GM23338 (cell line): Measurements from ENCODE around the gene ZNF831. TPM values are rescaled to one million over a fixed set of nuclear protein-coding genes. Genes with fewer than 3 reads are reported as not detected.

Source experiments
- ATAC-seq: fragments of 200-7000 bp; cut with Tn5 transposase; 3 replicates; pipeline ENCODE4 v1.9.1; 2020
- DNase-seq: peaks from one replicate; pipeline ENCODE4 v3.0.0-alpha.2; 2015; ENCODE audit warnings: low spot score
- H2AFZ ChIP-seq: fragments of 200-600 bp; sonication (generic); 2 replicates; pipeline ENCODE4 v1.8.0; 2016; ENCODE audit warnings: antibody characterized with exemption, mild to moderate bottlenecking, moderate library complexity
- H3F3A ChIP-seq: fragments of 200-600 bp; sonication (generic); replicated peaks from 2 replicates; pipeline ENCODE4 v1.8.0; 2017; ENCODE audit warnings: antibody characterized with exemption, mixed run types, low read depth
- H3K27ac ChIP-seq: fragments of 200-600 bp; sonication (generic); 2 replicates; pipeline ENCODE4 v1.6.1; 2016; ENCODE audit warnings: low read depth
- H3K27me3 ChIP-seq: fragments of 200-600 bp; sonication (generic); 2 replicates; pipeline ENCODE4 v1.8.0; 2016; ENCODE audit warnings: mild to moderate bottlenecking, mixed run types, moderate library complexity; ENCODE audit not compliant: insufficient read depth
- H3K36me3 ChIP-seq: fragments of 200-600 bp; sonication (generic); 2 replicates; pipeline ENCODE4 v1.8.0; 2016; ENCODE audit warnings: mild to moderate bottlenecking; ENCODE audit not compliant: insufficient read depth
- H3K4me1 ChIP-seq: fragments of 200-600 bp; sonication (generic); 2 replicates; pipeline ENCODE4 v1.8.0; 2016; ENCODE audit warnings: mild to moderate bottlenecking, moderate library complexity; ENCODE audit not compliant: insufficient read depth
- H3K4me2 ChIP-seq: fragments of 200-600 bp; sonication (generic); 2 replicates; pipeline ENCODE4 v1.7.1; 2017; ENCODE audit warnings: mixed run types
- H3K4me3 ChIP-seq: fragments of 200-600 bp; sonication (generic); 2 replicates; pipeline ENCODE4 v1.6.1; 2016; ENCODE audit warnings: mixed run types
- H3K79me2 ChIP-seq: fragments of 200-600 bp; sonication (generic); replicated peaks from 2 replicates; pipeline ENCODE4 v1.8.0; 2017; ENCODE audit warnings: mild to moderate bottlenecking; ENCODE audit not compliant: insufficient read depth
- H3K9me2 ChIP-seq: fragments of 200-600 bp; sonication (generic); 2 replicates; pipeline ENCODE4 v1.8.0; 2017; ENCODE audit not compliant: insufficient read depth
- H4K20me1 ChIP-seq: fragments of 200-600 bp; sonication (generic); replicated peaks from 2 replicates; pipeline ENCODE4 v1.8.0; 2017; ENCODE audit warnings: mild to moderate bottlenecking; ENCODE audit not compliant: insufficient read depth
- H3K27ac Mint-ChIP-seq: 2 replicates; pipeline ENCODE4 v1.8.0; 2020; ENCODE audit warnings: inconsistent platforms, mild to moderate bottlenecking, moderate library complexity, mixed read lengths
- H3K27me3 Mint-ChIP-seq: 3 replicates; pipeline ENCODE4 v1.8.0; 2022; ENCODE audit warnings: low read depth, mild to moderate bottlenecking, moderate library complexity, mixed read lengths, inconsistent platforms; ENCODE audit not compliant: insufficient read depth, poor library complexity
- H3K36me3 Mint-ChIP-seq: 3 replicates; pipeline ENCODE4 v1.8.0; 2021; ENCODE audit warnings: low read depth, mild to moderate bottlenecking, inconsistent platforms, moderate library complexity, mixed read lengths
- H3K4me1 Mint-ChIP-seq: 3 replicates; pipeline ENCODE4 v1.8.0; 2020; ENCODE audit warnings: mild to moderate bottlenecking, inconsistent platforms, mixed read lengths
- H3K4me3 Mint-ChIP-seq: 3 replicates; pipeline ENCODE4 v1.8.0; 2021; ENCODE audit warnings: moderate library complexity, mild to moderate bottlenecking, inconsistent platforms, mixed read lengths
- H3K9me3 Mint-ChIP-seq: 3 replicates; pipeline ENCODE4 v1.8.0; 2020; ENCODE audit warnings: moderate library complexity, mild to moderate bottlenecking, inconsistent platforms, mixed read lengths
- CREB1 ChIP-seq: fragments of 250-450 bp; sonication (Bioruptor Pico); IDR thresholded peaks from 2 replicates; pipeline ENCODE4 v1.5.0; 2020; ENCODE audit warnings: low read depth, mild to moderate bottlenecking, moderate library complexity
- CTCF ChIP-seq, 2 experiments: fragments of 200-600 bp in 1 of 2; sonication (generic) in 1 of 2; conservative IDR thresholded peaks; 2 replicates each; pipeline versions ENCODE4 v1.5.1 to v1.6.1; 2016 to 2017; ENCODE audit warnings: antibody characterized with exemption in 2 of 2, low read depth in 2 of 2, mild to moderate bottlenecking in 2 of 2, moderate library complexity in 1 of 2
- ETS1 ChIP-seq: IDR thresholded peaks from 2 replicates; pipeline ENCODE4 v1.6.1; 2016; ENCODE audit warnings: antibody characterized with exemption
- EZH2 ChIP-seq: fragments of 200-600 bp; sonication (generic); IDR thresholded peaks from one replicate; pipeline ENCODE4 v1.8.0; 2017; ENCODE audit warnings: antibody characterized with exemption, mild to moderate bottlenecking, low read depth; ENCODE audit not compliant: unreplicated experiment
- EZH2phosphoT487 ChIP-seq: fragments of 200-600 bp; sonication (generic); IDR thresholded peaks from one replicate; pipeline ENCODE4 v1.8.1; 2018; ENCODE audit warnings: antibody characterized with exemption; ENCODE audit not compliant: unreplicated experiment
- JUNB ChIP-seq: IDR thresholded peaks from one replicate; pipeline ENCODE4 v1.6.1; 2016; ENCODE audit warnings: antibody characterized with exemption; ENCODE audit not compliant: unreplicated experiment
- NANOG ChIP-seq: IDR thresholded peaks from 2 replicates; pipeline ENCODE4 v1.6.1; 2016; ENCODE audit warnings: antibody characterized with exemption, borderline replicate concordance
- POLR2AphosphoS5 ChIP-seq: IDR thresholded peaks from 2 replicates; pipeline ENCODE4 v1.6.1; 2016; ENCODE audit warnings: antibody characterized with exemption, low read depth
- STAT1 ChIP-seq: IDR thresholded peaks from one replicate; pipeline ENCODE4 v1.6.1; 2016; ENCODE audit warnings: antibody characterized with exemption; ENCODE audit not compliant: unreplicated experiment
- ZNF114 ChIP-seq: fragments of 250-450 bp; sonication (Bioruptor Pico); IDR thresholded peaks from 2 replicates; pipeline ENCODE4 v1.5.0; 2020; ENCODE audit warnings: mild to moderate bottlenecking, moderate library complexity
- ZNF331 ChIP-seq: fragments of 250-450 bp; sonication (Bioruptor Pico); IDR thresholded peaks from 2 replicates; pipeline ENCODE4 v1.5.0; 2020; ENCODE audit warnings: low read depth, mild to moderate bottlenecking, moderate library complexity
- ZNF462 ChIP-seq: fragments of 250-450 bp; sonication (Bioruptor Pico); IDR thresholded peaks from 2 replicates; pipeline ENCODE4 v1.5.0; 2020; ENCODE audit warnings: mild to moderate bottlenecking, moderate library complexity
- polyA plus RNA-seq: library from polyadenylated mRNA; unstranded; fragments of >200 nt; fragmentation: Nextera tagmentation; extraction: Ambion mirVana; gene quantifications from 2 replicates; pipeline ENCODE4 v1.2.1, GENCODE V29; 2016
- total RNA-seq: library from RNA; depleted of rRNA; stranded (reverse); fragments of >200 nt; shearing (Covaris generic); gene quantifications from 2 replicates; pipeline ENCODE4 v1.2.3, GENCODE V29; 2014
- TF ChIP-seq, protein P1 (sequence below): IDR thresholded peaks from one replicate; pipeline ENCODE4 v1.6.1; 2018; ENCODE audit warnings: antibody characterized with exemption; ENCODE audit not compliant: unreplicated experiment

ZNF831 gene
- total and polyA plus RNA-seq, 2 experiments from 2014 or later, result not detected

DNA sequence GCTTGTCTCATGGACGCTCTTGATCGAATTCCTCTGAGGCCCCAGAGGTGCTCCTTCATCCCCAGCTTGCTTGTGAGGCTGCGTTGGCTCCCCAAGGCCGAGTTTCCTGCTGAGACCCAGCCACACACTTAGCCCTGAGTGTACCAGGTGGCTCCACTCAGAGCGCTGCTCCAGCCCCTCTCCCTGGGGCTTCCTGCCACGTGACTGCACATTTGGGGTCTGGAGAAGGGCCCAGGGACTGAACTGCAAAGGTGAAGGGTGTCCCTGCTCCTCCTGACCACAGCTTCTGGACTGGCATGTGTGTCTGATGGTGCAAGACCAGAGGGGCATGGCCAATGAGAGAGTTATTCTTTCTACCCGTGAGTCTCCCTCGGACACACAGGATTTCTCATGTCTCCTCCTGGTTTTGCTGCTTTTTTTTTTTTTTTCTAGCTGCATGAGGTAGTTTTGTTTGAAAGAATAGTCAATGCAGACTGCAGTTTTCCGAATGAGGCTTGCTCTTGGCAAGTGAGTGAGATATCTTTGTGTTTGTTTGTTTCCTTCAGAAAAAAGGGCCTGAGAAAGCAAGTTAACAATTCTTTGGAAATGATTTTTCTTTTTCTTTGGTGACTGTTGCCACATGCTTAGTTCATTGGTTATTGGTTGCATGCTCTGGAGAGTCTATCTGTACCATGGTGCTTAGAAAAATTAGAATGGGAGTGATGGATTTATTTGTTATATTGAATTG, 3.1 kb upstream of the ZNF831 start:
- Histone ChIP-seq H3K27ac (no peak overlapping the region), H3K4me3 (no peak overlapping the region), H3K27me3 (no peaks in the 10 kb centered on the region), H3K4me2 (no peak overlapping the region), H2AFZ (no peak overlapping the region), H3K79me2 (no peaks in the 10 kb centered on the region), H3F3A (no peaks in the 10 kb centered on the region), H4K20me1 (no peaks in the 10 kb centered on the region), H3K9me2 (no peaks in the 10 kb centered on the region), H3K36me3 (no peaks in the 10 kb centered on the region), H3K4me1 (peaks cover 5% of the 10 kb centered on the region)
- H3K9me3 Mint-ChIP-seq, result no peaks in the 10 kb centered on the region
- no peaks in the 10 kb centered on the region for H3K36me3 Mint-ChIP-seq
- H3K27me3 Mint-ChIP-seq, result peaks cover 4% of the 10 kb centered on the region
- ATAC-seq (no peak), DNase-seq (no peak)
- H3K4me1 Mint-ChIP-seq, result peaks cover 13% of the 10 kb centered on the region
- no peak overlapping the region for H3K27ac Mint-ChIP-seq
- TF ChIP-seq ZNF114 (CRISPR knock-in tag) (no peak), POLR2AphosphoS5 (no peak), CREB1 (CRISPR knock-in tag) (no peak), JUNB (no peak), EZH2 (no peak), EZH2phosphoT487 (no peak), NANOG (no peak), ZNF462 (CRISPR knock-in tag) (no peak), ETS1 (no peak), ZNF331 (CRISPR knock-in tag) (no peak), CTCF (conservative IDR thresholded peaks at IDR 0.05; ENCODE audit: low read depth in 2 of 2) (no peak), STAT1 (no peak)
- TF ChIP-seq, protein P1, sequence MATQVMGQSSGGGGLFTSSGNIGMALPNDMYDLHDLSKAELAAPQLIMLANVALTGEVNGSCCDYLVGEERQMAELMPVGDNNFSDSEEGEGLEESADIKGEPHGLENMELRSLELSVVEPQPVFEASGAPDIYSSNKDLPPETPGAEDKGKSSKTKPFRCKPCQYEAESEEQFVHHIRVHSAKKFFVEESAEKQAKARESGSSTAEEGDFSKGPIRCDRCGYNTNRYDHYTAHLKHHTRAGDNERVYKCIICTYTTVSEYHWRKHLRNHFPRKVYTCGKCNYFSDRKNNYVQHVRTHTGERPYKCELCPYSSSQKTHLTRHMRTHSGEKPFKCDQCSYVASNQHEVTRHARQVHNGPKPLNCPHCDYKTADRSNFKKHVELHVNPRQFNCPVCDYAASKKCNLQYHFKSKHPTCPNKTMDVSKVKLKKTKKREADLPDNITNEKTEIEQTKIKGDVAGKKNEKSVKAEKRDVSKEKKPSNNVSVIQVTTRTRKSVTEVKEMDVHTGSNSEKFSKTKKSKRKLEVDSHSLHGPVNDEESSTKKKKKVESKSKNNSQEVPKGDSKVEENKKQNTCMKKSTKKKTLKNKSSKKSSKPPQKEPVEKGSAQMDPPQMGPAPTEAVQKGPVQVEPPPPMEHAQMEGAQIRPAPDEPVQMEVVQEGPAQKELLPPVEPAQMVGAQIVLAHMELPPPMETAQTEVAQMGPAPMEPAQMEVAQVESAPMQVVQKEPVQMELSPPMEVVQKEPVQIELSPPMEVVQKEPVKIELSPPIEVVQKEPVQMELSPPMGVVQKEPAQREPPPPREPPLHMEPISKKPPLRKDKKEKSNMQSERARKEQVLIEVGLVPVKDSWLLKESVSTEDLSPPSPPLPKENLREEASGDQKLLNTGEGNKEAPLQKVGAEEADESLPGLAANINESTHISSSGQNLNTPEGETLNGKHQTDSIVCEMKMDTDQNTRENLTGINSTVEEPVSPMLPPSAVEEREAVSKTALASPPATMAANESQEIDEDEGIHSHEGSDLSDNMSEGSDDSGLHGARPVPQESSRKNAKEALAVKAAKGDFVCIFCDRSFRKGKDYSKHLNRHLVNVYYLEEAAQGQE, result no peak
- no peak overlapping the region for H3K4me3 Mint-ChIP-seq
